Measurements from ENCODE around the gene SEZ6. TPM values are rescaled to one million over a fixed set of nuclear protein-coding genes. Genes with fewer than 3 reads are reported as not detected.

Gene SEZ6
- total and polyA plus RNA-seq, 10 of the 15 experiments (the other 5 are each of a cell fraction or from before 2014, with no cell fraction given) = 0.05 to 0.87 (median 0.17) TPM; not detected in 4

GRCh38 chr17:28957277-28957991, 48.4 kb downstream of the SEZ6 start:
- ATAC-seq = no peak
- no peak overlapping the region for H3K9ac ChIP-seq (ENCODE audit: control insufficient read depth, insufficient read depth, low read length)
- in situ Hi-C loops (cut with MboI) = loop anchor here (10.0 kb wide), 1 partner anchor 623 kb away; the partner anchor contains the start of genes IFT20 and TNFAIP1
- no peaks in the 10 kb centered on the region for H3K27me3 ChIP-seq (replicated peaks in 1 of 2; ENCODE audit: control insufficient read depth in 2 of 2, insufficient read depth in 2 of 2, low read length in 1 of 2)
- no peak overlapping the region for H3K27ac ChIP-seq (ENCODE audit: control insufficient read depth, insufficient read depth)
- H3K4me2 ChIP-seq (ENCODE audit: control insufficient read depth, insufficient read depth) = no peak overlapping the region
- intact Hi-C loops (cut with micrococcal nuclease; ENCODE audit: unreplicated experiment) = no loop called here
- 62% methylated on average over 13 of the region's 13 CpGs for WGBS (ENCODE audit: insufficient coverage, insufficient replicate concordance, low lambda C conversion rate, missing lambda C conversion rate)
- DNase-seq (ENCODE audit: low read depth, low spot score) = no peak
- H3K36me3 ChIP-seq (ENCODE audit: control insufficient read depth in 2 of 2, insufficient read depth in 2 of 2, low read length in 1 of 2) = no peaks in the 10 kb centered on the region
- FAIRE-seq = no peak
- H3K4me1 ChIP-seq (ENCODE audit: control insufficient read depth, insufficient read depth, low read length) = peaks cover 4% of the 10 kb centered on the region
- H2AFZ ChIP-seq (ENCODE audit: control insufficient read depth, low read depth, low read length) = no peak overlapping the region
- no peak overlapping the region for H3K4me3 ChIP-seq
- SMC1A ChIA-PET (ENCODE audit: uncharacterized antibody, unreplicated experiment) = no interaction called here
- no peaks in the 10 kb centered on the region for H4K20me1 ChIP-seq (ENCODE audit: control insufficient read depth, insufficient read depth)
- H3K9me3 ChIP-seq (replicated peaks; ENCODE audit: control insufficient read depth, insufficient read depth, low read length) = no peaks in the 10 kb centered on the region
- RAD21 ChIA-PET (ENCODE audit: unreplicated experiment) = no interaction called here
- H3K79me2 ChIP-seq (ENCODE audit: control insufficient read depth, insufficient read depth, low read length) = no peaks in the 10 kb centered on the region
- CTCF ChIA-PET = interaction anchor here (1.2 to 2.2 kb wide), 4 partner anchors 8 to 194 kb away, joined by 3 to 11 read pairs (median 6); no protein-coding TSS in a partner anchor
- no TSS peak for BruUV-seq (replicated peaks)
- POLR2A ChIA-PET = interaction anchor here (0.6 kb wide), 1 partner anchor 111 kb away, joined by 5 read pairs; no protein-coding TSS in a partner anchor
- TF ChIP-seq POLR2AphosphoS5 (IDR thresholded peaks at IDR 0.05; ENCODE audit: low read length) (no peak), ATF7 (IDR thresholded peaks at IDR 0.05; ENCODE audit: low read depth) (no peak), ZSCAN29 (IDR thresholded peaks at IDR 0.05) (no peak), MLLT1 (IDR thresholded peaks at IDR 0.05) (no peak), PAX5 (IDR thresholded peaks at IDR 0.05; ENCODE audit: borderline replicate concordance, low read depth, low read length) (no peak), SUPT20H (IDR thresholded peaks at IDR 0.05; ENCODE audit: borderline replicate concordance, control insufficient read depth, low read depth, low read length) (no peak), EP300 (IDR thresholded peaks at IDR 0.05; ENCODE audit: borderline replicate concordance in 1 of 2, control insufficient read depth in 1 of 2, low read depth in 2 of 2, low read length in 2 of 2) (no peak), CBX3 (IDR thresholded peaks at IDR 0.05; ENCODE audit: borderline replicate concordance, low read depth) (no peak), NKRF (conservative IDR thresholded peaks at IDR 0.05) (no peak), PBX3 (IDR thresholded peaks at IDR 0.05; ENCODE audit: insufficient replicate concordance, low read depth, low read length) (no peak), ZZZ3 (IDR thresholded peaks at IDR 0.05; ENCODE audit: control insufficient read depth, insufficient read length, low read depth) (no peak), IRF3 (IDR thresholded peaks at IDR 0.05) (no peak), E4F1 (IDR thresholded peaks at IDR 0.05; ENCODE audit: borderline replicate concordance, partially characterized antibody) (no peak), GABPA (IDR thresholded peaks at IDR 0.05; ENCODE audit: low read depth) (no peak), RAD51 (IDR thresholded peaks at IDR 0.05) (no peak)

Measured in GM12878 (cell line).